H7 (cell line): ENCODE measurements around the gene RPTOR. TPM values are rescaled to one million over a fixed set of nuclear protein-coding genes. Genes with fewer than 3 reads are reported as not detected.

Experiments
- DNase-seq: peaks from one replicate; pipeline ENCODE4 v3.0.0; 2012
- H3K27me3 ChIP-seq: 2 replicates; pipeline ENCODE4 v1.6.0; 2011; ENCODE audit warnings: mild to moderate bottlenecking, low read length; ENCODE audit not compliant: control insufficient read depth, insufficient read depth
- H3K36me3 ChIP-seq: replicated peaks from 2 replicates; pipeline ENCODE4 v1.5.1; 2011; ENCODE audit warnings: low read length; ENCODE audit not compliant: control insufficient read depth, insufficient read depth
- H3K4me3 ChIP-seq: 2 replicates; pipeline ENCODE4 v1.5.1; 2011; ENCODE audit warnings: low read depth, mild to moderate bottlenecking, control low read depth, low read length, moderate library complexity; ENCODE audit not compliant: insufficient read depth
- total RNA-seq: library from RNA; depleted of rRNA; stranded (reverse); fragments of >200 nt; shearing (Covaris generic); gene quantifications from 2 replicates; pipeline ENCODE4 v1.2.3, GENCODE V29; 2014; rRNA removed

RPTOR gene
- total RNA-seq, 1 experiment from 2014 or later = 20.9 TPM

DNA sequence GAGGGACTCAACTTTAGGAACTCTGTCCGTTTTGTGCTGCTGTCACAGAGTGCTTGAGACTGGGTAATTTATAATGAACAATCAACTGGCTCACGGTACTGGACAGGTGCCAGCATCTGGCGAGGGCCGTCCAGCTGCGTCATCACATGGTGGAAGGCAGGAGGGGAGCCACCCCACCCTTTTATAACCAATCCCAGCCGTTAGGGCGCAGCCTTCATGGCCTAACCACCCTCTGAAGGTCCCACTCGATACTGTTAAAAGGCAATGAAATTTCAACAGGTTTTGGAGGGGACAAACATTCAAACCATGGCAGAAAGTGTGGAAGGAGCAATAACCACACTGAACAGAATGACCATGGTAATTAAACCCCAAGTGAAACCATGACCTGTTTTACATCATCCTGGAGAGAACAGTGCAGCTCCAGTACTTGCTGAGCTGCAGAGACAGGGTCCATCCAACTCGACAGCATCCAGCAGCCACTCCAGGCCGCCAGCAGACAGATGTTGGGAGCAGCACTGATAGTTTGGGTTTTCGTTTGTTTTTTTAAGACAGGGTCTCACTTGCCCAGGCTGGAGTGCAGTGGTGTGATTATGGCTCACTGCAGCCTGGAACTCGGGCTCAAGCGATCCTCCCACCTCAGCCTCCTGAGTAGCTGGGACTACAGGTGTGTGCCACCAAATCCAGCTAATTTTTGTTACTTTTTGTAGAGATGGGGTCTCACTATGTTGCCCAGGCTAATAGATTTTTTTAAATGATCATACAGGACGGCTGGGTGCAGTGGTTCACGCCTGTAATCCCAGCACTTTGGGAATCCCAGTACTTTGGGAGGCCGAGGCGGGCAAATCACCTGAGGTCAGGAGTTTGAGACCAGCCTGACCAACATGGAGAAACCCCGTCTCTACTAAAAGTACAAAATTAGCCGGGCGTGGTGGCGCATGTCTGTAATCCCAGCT, 458.0 kb downstream of the RPTOR start:
- H3K27me3 ChIP-seq = peaks cover 19% of the 10 kb centered on the region
- DNase-seq = peak; percentile 56
- H3K4me3 ChIP-seq = no peak overlapping the region
- H3K36me3 ChIP-seq = no peaks in the 10 kb centered on the region; the same call in 1 of the 2 replicates

DNA sequence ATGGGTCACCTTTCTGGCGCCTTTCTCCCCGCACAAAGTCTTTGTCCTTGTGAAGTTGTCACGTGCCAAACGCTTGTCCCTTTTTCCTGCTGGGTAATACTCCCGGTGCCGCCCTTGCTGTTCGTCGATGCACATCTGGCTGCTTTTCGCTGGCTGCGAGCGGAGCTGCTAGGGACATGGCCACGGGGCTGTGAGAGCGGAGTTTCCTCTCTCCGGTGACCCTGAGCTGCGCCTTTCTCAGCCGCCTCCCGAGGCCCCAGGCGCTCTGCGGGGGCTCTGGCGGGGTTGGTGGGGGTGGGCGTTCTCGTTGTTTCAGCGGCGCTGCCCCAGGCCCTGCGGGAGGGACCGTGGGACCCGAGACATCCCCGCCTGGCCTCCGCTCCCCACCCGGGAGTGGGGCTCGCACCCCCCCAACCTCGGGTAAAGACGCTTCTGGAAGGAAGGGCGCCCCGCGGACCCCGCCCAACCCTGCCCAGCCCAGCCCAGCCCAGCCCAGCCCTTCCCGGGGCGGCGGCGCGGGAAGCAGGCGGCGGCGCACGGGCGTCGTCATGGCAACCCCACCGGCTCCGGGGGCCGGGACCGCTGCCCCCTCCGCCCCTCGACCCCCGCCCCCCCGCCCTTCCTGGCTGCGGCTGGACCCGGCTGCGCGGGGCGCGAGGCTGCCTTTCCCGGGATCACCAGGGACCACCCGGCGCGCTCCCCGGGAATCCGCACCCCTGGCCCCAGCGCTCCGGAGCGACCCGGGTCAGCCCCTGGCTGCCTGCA, 459.3 kb downstream of the RPTOR start:
- Histone ChIP-seq H3K36me3 (no peaks in the 10 kb centered on the region), H3K4me3 (peak overlapping the region; percentile 30), H3K27me3 (peaks cover 19% of the 10 kb centered on the region)
- peak; percentile 94 for DNase-seq

DNA sequence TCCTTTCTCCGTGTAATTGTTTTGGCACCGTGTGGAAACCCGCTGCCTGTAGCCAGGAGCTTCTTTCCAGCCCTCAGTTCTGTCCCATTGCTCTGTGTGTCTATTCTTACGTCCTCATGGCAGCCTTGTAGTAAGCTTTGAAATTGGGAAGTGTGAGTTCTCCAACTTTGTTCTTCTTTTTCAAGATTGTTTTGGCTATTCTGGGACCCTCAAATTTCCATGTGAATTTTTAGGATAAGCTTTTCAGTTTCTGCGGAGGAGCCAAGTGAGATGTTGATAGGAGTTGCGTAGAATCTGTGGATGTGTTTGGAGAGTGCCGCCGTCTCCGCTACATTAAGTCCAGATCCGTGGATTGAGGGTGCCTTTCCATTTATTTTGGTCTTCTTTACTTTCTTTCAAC, 462.3 kb downstream of the RPTOR start:
- H3K27me3 ChIP-seq = peaks cover 19% of the 10 kb centered on the region
- DNase-seq = peak; percentile 25
- H3K4me3 ChIP-seq = no peak overlapping the region
- H3K36me3 ChIP-seq = no peaks in the 10 kb centered on the region

DNA sequence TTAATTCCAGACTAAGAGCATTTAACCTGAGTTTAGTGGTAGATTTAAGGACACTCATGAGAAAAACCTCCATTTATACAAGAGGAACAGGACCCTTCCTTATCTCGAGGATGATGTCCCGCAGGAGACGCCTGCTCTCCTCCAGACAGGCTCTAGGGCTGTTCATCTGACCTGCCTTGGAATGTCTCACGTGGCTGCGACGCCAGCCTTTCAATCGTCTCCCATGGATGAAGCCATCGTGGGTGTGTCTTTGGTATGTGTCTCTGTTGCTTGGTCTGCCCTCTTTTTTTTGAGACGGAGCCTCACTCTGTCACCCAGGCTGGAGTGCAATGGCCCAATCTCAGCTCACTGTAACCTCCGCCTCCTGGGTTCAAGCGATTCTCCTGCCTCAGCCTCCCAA, 463.5 kb downstream of the RPTOR start:
- Histone ChIP-seq H3K27me3 (peaks cover 15% of the 10 kb centered on the region), H3K4me3 (no peak overlapping the region), H3K36me3 (no peaks in the 10 kb centered on the region)
- peak; percentile 35 for DNase-seq

DNA sequence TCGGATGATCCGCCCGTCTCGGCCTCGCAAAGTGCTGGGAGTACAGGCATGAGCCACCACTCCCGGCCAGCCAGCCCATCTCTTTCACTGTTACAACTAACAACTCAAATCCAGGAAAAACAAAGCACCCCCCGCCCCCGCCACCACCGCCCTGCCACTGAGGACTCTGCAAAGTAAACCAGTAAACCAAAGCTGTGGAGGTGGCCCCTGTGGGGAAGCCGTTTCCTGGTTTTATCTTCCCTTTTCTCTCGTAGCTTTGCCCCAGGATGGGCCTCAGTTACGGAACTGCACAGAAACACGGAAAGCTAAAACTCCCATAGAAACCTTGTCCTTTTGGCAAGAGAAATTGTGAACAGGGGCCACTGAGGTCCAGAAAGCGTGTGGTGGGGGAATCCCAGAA, 464.5 kb downstream of the RPTOR start:
- Histone ChIP-seq H3K36me3 (no peaks in the 10 kb centered on the region), H3K27me3 (peaks cover 8% of the 10 kb centered on the region), H3K4me3 (no peak overlapping the region)
- peak; percentile 36 for DNase-seq

DNA sequence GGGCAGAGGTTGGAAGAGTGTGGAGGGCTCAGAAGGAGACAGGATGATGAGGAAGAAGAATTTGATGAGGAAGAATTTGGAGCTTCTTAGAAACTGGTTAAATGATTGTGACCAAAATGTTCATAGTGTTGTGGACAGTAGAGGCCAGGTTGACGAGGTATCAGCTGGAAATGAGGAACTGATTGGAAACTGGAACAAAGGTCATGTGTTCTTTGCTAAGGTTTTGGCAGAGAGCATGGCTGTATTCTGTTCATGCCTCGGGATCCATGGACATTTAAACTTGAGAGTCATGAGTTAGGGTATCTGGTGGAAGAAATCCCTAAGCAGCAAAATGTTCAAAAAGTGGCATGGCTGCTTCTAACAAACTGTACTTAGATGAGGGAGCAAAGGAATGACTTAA, 466.3 kb downstream of the RPTOR start:
- H3K4me3 ChIP-seq = no peak overlapping the region
- H3K27me3 ChIP-seq = no peaks in the 10 kb centered on the region
- no peaks in the 10 kb centered on the region for H3K36me3 ChIP-seq
- DNase-seq = no peak

DNA sequence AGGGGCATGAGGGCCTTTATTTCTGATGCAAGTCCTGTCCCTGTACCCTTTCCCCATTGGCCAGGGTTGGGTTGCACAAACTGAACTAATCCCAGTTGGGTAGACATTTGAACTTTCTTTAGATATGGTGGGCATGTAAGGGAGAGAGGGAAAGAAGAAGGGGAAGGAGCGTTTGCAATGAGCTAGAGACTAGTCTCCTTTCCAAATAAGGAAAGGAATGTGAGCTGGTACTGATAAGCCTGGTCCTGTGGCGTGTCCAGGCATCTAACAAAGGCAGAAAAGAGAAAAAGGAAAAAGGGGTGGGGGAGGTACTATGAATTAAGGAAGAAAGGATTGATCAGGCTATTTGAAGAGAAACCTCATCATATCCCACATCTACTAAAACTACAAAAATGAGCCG, 467.3 kb downstream of the RPTOR start:
- Histone ChIP-seq H3K27me3 (no peaks in the 10 kb centered on the region), H3K36me3 (no peaks in the 10 kb centered on the region), H3K4me3 (no peak overlapping the region)
- no peak for DNase-seq

DNA sequence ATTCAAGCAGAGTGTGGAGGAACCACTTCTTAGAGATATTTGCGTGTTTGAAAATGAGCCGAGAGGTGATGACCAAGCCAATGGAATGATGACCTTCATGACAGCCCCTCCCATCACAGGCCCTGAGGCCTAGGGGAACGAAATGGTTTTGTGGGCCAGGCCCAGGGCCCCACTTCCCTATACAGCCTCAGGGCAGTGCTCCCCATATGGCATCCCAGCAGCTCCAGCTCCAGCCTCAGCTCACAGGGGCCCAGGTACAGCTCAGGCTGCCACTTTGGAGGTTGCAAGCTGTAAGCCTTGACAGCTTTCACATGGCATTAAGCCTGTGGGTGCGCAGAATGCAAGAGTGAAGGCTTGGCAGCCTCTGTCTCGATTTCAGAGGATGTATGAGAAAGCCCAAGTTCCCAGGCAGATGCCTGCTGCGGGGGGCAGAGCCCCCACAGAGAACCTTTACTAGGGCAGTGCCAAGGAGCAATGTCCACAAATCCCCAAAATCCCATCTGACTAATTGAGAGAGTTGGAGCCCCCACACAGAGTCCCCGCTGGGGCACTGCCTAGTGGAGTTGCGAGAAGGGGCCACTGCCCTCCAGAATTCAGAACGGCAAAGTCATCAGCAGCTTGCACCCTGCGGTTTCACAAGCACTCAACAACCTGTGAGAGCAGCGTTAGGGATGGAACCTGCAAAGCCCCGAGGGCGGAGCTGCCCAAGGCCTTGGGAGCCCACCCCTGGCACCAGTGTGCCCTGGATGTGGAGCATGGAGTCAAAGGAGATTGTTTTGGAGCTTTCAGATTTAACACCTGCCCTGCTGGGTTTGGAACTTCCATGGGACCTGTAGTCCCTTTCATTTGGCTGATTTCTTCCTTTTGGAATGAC, 468.2 kb downstream of the RPTOR start:
- DNase-seq = peak; percentile 35
- Histone ChIP-seq H3K36me3 (no peaks in the 10 kb centered on the region), H3K27me3 (no peaks in the 10 kb centered on the region), H3K4me3 (no peak overlapping the region)

DNA sequence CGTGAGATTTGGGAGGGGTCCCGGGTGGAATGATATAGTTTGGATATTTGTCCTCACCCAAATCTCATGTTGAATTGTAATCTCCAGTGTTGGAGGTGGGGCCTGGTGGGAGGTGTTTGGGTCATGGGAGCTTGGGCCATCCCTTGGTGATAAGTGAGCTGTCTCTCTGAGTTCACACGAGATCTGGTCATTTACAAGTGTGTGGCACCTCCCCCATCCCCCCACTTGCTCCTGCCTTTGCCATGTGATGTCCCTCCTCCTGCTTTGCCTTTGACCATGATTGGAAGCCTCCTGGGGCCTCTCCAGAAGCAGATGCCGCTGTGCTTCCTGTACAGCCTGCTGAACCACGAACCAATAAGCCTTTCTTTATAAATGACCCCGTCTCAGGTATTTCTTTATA, 469.0 kb downstream of the RPTOR start:
- no peaks in the 10 kb centered on the region for H3K36me3 ChIP-seq
- H3K4me3 ChIP-seq = no peak overlapping the region
- DNase-seq = no peak
- no peaks in the 10 kb centered on the region for H3K27me3 ChIP-seq

DNA sequence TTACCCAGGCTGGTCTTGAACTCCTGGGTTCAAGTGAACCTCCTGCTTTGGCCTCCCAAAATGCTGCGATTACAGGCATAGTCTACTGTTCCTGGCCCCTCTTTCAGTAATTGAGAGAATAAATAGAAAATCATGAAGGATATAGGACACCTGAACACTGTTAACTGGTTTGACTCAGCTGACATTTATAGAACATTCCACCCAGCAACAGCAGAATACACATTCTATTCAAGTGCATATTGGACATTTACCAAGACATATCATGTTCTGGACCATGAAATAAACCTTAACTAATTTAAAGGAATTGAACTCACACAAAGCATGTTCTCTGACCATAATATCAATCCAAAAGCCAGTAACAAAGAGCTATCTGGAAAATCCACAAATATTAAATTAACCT, 470.5 kb downstream of the RPTOR start:
- H3K36me3 ChIP-seq = no peaks in the 10 kb centered on the region
- no peak for DNase-seq
- H3K27me3 ChIP-seq = no peaks in the 10 kb centered on the region
- no peak overlapping the region for H3K4me3 ChIP-seq

Other genes with a start within 250 kb of the RPTOR start
- gene ENDOV, start 129.7 kb upstream of the RPTOR start, total RNA-seq = 17.1 and 26.0 TPM in 2 replicates
- gene NPTX1, start 68.2 kb upstream of the RPTOR start, total RNA-seq = 1.6 and 4.2 TPM in 2 replicates